Skeletal muscle tissue (tissue), 4 donors: ENCODE measurements around the gene AGPAT2. TPM values are rescaled to one million over a fixed set of nuclear protein-coding genes. Genes with fewer than 3 reads are reported as not detected.

Experiments
- H3K27ac ChIP-seq: one replicate; pipeline ENCODE4 v1.7.0; 2013; ENCODE audit warnings: mild to moderate bottlenecking, low read depth, low read length, inconsistent platforms
- H3K27me3 ChIP-seq, 3 donors: one replicate each; pipeline ENCODE4 v1.7.0; 2013; ENCODE audit warnings: low read length in 3 of 3; ENCODE audit not compliant: control insufficient read depth in 3 of 3, insufficient read depth in 3 of 3
- H3K36me3 ChIP-seq, 3 donors: one replicate each; pipeline ENCODE4 v1.7.0; 2013; ENCODE audit warnings: low read length in 3 of 3; ENCODE audit not compliant: control insufficient read depth in 3 of 3, insufficient read depth in 3 of 3
- H3K4me1 ChIP-seq, 3 donors: one replicate each; pipeline ENCODE4 v1.7.0; 2013; ENCODE audit warnings: low read length in 3 of 3, mild to moderate bottlenecking in 3 of 3; ENCODE audit not compliant: control insufficient read depth in 3 of 3, insufficient read depth in 3 of 3
- H3K4me3 ChIP-seq, 3 donors: one replicate each; pipeline ENCODE4 v1.7.0; 2013; ENCODE audit warnings: low read length in 3 of 3
- H3K9ac ChIP-seq, 3 donors: one replicate each; pipeline ENCODE4 v1.7.0; 2013; ENCODE audit warnings: low read length in 3 of 3, mild to moderate bottlenecking in 3 of 3, moderate library complexity in 2 of 3, low read depth in 1 of 3
- H3K9me3 ChIP-seq, 3 donors: one replicate each; pipeline ENCODE4 v1.7.0; 2013; ENCODE audit warnings: low read length in 3 of 3; ENCODE audit not compliant: control insufficient read depth in 3 of 3
- total RNA-seq: library from RNA; depleted of rRNA; stranded (reverse); fragments of >200 nt; gene quantifications from one replicate; pipeline ENCODE4 v1.2.3, GENCODE V29; 2014
- donor health status: Osteomylitis.

The AGPAT2 gene
- total RNA-seq, 1 donor from 2014 or later, result 27.1 TPM

DNA sequence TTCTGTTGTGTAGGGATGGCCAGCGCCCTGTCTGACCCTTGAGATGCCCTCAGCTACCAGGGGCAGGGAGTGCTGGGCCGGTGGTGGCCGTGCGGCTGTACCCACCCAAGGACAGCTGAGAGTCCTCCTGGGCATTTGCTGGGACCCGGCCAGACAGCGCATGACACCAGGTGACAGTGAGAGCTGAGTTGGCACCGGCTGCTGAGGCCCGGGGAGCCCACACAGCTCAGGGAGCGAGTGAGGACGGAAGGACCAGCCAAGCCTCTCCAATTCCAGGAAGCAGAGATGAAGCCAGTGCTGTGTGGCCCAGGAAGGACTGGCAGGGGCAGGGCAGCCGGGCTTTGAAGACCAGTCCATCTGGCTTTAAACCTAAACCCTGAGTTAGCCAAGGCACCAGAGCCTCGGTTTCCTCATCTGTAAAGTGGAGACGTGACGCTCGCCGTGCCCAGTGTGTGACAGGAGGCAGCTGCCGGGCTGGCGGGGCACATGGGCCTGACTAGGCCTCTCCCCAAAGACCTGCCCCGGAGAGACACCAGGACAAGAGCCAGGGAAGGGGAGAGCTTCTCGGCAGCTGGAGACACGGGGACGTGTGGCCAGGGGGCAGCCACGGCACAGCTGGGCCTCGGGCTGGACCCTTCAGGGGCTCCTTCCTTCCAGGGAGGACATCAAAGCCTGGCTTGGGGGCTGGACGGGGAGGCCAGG, 3.0 kb upstream of the AGPAT2 start:
- peaks cover 35 to 54% (median 52%) of the 10 kb centered on the region in 3 donors for H3K4me1 ChIP-seq

DNA sequence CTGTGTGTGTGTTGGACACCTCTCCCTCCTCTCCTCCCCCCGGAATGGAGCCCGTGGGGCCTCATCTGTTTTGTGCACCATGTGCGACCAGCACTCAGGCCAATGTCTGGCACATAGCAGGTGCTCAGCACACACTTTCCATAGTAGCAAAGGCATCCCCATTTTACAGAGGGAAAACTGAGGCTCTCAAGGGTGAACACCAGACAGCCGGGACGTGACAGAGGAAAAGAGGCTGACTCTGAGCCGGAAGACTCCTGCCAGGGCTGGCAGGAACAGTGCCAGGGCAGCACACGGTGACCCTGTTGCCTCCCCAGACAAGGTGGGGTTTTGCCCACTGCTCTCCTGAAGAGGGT, 1.8 kb upstream of the AGPAT2 start:
- H3K4me1 ChIP-seq, result peaks cover 38 to 59% (median 53%) of the 10 kb centered on the region in 3 donors
- H3K9ac ChIP-seq, result peak overlapping the region in 1 of 3 donors; percentile 45
- H3K36me3 ChIP-seq, result no peaks in the 10 kb centered on the region
- H3K27ac ChIP-seq, result peak overlapping the region; percentile 94
- no peaks in the 10 kb centered on the region for H3K9me3 ChIP-seq
- no peak overlapping the region for H3K4me3 ChIP-seq
- no peaks in the 10 kb centered on the region for H3K27me3 ChIP-seq

More for the DNA sequence above, 3.0 kb upstream of the AGPAT2 start:
- H3K9me3 ChIP-seq, result no peaks in the 10 kb centered on the region
- H3K27me3 ChIP-seq, result no peaks in the 10 kb centered on the region
- peak overlapping the region; percentile 94 for H3K27ac ChIP-seq
- peak overlapping the region in 2 of 3 donors; percentile 22 to 39 for H3K4me3 ChIP-seq
- H3K9ac ChIP-seq, result peak overlapping the region; percentile 57 to 82 (median 66)
- no peaks in the 10 kb centered on the region for H3K36me3 ChIP-seq

DNA sequence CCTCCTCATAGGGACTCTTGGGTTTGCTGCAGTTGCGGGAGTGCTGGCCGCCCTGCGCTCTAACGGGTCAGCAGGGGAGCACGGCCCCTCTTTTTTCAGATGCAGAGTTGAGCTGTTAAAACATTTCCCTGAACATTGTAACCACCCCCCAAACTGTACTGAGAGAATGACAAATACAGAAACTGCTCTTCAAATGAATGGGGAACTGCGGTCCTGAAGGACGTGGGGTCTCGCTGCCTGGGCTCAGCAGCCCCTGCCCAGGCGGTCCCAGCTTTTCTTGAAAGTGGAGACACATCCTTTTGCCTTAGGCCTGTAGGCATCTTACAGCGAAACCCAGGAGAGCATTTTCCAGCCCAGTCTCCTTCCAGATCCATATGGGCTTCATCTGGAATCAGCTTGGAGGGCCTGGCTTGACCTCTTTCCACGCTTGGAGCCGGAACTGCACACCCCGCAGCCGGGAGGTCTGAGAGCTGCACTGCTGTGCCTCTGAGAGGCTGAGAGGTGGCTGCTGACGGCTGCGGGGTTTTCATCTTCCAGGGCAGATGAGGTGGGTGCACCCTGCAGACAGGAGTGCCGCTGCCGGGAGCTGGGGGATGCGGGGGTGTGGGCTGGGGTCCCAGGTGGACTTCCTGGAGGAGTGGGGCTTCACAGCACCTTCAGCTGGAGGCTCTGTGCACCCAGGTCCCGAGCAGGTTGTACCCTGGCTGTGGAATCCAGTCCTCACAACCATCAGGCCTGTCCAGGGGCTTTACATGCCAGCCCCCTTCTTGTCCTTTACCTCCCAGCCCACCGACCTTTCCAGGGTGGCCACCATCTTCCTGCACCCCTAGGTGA, 1.2 kb upstream of the AGPAT2 start:
- H3K4me1 ChIP-seq, result peaks cover 36 to 58% (median 52%) of the 10 kb centered on the region in 3 donors
- H3K27ac ChIP-seq, result peak overlapping the region; percentile 94

DNA sequence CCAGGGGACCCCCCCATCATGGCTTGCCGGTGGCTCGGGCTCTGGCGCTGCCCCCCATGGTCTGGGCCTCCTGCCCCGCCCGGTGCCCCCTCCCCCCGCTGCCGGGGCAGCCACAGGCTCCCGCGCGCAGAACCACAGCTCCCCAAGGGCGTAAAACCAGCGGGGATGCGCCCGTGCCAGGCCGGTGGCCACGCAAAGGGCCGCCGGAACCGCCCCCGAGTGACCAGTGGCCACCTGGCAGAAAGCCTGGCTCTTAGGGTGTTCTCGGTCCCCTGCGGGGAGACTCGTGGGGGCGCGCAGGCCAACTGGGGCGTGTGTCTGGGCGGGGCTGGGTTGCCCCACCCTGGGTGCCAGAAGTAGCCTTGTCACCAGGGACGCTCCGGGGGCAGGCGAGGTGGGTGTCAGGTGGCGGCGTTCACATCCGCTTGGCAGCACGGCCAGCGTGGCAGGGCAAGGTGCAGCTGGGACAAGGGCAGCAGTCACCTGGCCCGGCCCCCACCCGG, 515 bp upstream of the AGPAT2 start:
- peaks cover 35 to 63% (median 55%) of the 10 kb centered on the region in 3 donors for H3K4me1 ChIP-seq
- no peaks in the 10 kb centered on the region for H3K9me3 ChIP-seq
- no peaks in the 10 kb centered on the region for H3K36me3 ChIP-seq
- H3K27me3 ChIP-seq, result no peaks in the 10 kb centered on the region
- peak overlapping the region in 2 of 3 donors; percentile 6 to 36 for H3K4me3 ChIP-seq
- H3K27ac ChIP-seq, result peak overlapping the region; percentile 91
- peak overlapping the region in 2 of 3 donors; percentile 59 to 79 for H3K9ac ChIP-seq

More for the DNA sequence above, 1.2 kb upstream of the AGPAT2 start:
- H3K9me3 ChIP-seq, result no peaks in the 10 kb centered on the region
- no peak overlapping the region for H3K4me3 ChIP-seq
- H3K27me3 ChIP-seq, result no peaks in the 10 kb centered on the region
- H3K9ac ChIP-seq, result peak overlapping the region in 1 of 3 donors; percentile 79
- no peaks in the 10 kb centered on the region for H3K36me3 ChIP-seq

DNA sequence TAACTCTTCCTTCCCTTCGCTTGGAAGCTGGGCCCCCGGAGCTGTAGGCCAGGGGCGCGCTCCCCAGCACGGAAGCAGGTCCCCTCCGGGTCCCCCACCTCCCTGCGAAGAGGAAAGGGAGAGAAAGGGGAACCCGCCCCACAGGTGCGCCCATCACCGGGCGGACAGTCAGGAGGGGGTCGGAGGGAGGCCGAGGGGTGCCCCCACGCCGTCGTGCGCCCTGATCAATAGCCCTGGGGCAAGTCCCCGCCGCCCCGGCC, 793 bp downstream of the AGPAT2 start:
- H3K9me3 ChIP-seq, result no peaks in the 10 kb centered on the region
- no peaks in the 10 kb centered on the region for H3K36me3 ChIP-seq
- H3K4me3 ChIP-seq, result peak overlapping the region; percentile 62 to 81 (median 74)
- no peaks in the 10 kb centered on the region for H3K27me3 ChIP-seq
- H3K9ac ChIP-seq, result peak overlapping the region; percentile 72 to 89 (median 80)
- H3K27ac ChIP-seq, result peak overlapping the region; percentile 91
- H3K4me1 ChIP-seq, result peaks cover 34 to 64% (median 53%) of the 10 kb centered on the region in 3 donors

DNA sequence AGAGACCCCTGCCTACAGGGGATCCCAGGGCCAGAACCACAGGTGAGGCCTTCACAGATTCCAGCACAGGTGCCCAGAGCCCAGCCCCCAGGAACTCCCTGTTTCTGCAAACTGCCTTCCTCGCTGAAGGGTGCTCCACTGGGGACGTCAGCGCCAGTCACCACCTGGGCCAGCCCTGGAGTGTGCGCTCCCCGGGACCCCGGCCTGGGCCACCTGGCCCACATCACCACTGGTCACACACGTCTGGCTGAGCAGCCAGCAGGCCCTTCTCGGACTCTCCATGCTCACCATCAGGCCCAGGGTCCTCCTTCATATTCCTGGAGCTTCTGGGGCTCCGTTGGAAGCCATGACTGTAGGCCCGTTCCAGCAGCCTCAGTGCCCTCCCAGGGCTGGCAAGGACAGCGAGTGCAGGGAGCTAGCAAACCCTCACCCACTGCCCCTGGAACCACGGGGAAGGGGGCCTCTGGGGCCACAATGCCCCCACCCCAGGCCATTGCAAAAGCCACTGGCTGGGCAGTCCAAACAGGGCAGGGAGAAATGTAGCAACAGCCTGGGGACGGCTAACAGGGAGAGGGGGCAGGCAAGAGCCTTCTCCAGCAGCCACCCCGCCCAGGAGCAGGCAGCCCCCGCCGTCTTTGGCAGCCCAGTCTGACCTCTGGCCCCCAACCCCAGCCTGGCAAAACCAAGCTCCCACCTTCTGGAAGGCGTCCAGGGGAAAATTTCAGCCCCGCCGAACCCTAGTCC, 1.3 kb downstream of the AGPAT2 start:
- Histone ChIP-seq H3K27me3 (no peaks in the 10 kb centered on the region), H3K9me3 (no peaks in the 10 kb centered on the region), H3K4me1 (peaks cover 29 to 59% (median 48%) of the 10 kb centered on the region in 3 donors), H3K36me3 (no peaks in the 10 kb centered on the region), H3K4me3 (peak overlapping the region; percentile 62 to 81 (median 74)), H3K9ac (peak overlapping the region; percentile 72 to 89 (median 80)), H3K27ac (peak overlapping the region; percentile 91)

DNA sequence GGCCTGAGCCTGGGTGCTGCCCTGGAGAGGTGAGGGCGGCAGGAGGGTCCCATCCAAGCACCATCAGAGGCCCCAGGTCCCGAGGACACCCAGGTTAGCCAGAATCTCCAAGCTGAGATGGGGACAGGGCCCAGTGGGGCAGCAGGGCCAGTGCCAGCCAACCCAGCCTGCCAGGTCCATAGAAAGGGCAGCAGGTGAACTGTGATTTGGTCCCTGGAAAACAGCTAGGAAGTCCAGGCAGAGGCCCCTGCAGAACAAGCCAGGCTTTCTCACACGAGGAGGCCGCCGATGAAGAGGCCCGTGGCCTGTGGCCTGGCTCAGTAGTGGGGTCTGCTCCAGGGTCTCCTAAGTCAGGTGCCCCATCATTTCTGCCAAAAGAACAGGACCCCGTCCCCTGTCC, 2.0 kb downstream of the AGPAT2 start:
- Histone ChIP-seq H3K4me1 (peaks cover 23 to 51% (median 40%) of the 10 kb centered on the region in 3 donors), H3K27me3 (no peaks in the 10 kb centered on the region), H3K4me3 (no peak overlapping the region), H3K27ac (no peak overlapping the region), H3K9me3 (no peaks in the 10 kb centered on the region), H3K36me3 (no peaks in the 10 kb centered on the region), H3K9ac (peak overlapping the region in 1 of 3 donors; percentile 89)

DNA sequence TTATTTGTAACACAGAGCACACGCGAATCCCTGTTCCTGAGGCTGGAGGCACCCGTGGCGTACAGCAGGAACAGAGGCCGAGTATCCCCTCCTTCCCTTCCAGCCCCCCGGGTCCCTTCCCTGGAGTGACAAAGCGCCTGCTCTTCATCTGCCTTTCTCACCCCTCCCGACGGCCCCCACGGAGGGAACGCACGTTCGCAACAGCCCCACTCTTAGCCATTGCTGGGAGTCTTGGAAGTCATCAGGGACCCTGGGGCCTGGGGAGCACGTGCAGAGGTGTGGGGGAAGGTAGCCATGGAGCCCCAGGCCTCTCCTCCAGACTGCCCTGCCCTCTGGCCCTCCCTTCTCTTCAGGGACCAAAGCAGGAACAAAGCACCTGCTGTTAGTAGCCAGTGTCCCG, 2.5 kb downstream of the AGPAT2 start:
- Histone ChIP-seq H3K9ac (peak overlapping the region in 1 of 3 donors; percentile 33), H3K36me3 (no peaks in the 10 kb centered on the region), H3K27me3 (no peaks in the 10 kb centered on the region), H3K4me1 (peaks cover 22 to 50% (median 39%) of the 10 kb centered on the region in 3 donors), H3K9me3 (no peaks in the 10 kb centered on the region), H3K4me3 (no peak overlapping the region), H3K27ac (no peak overlapping the region)

DNA sequence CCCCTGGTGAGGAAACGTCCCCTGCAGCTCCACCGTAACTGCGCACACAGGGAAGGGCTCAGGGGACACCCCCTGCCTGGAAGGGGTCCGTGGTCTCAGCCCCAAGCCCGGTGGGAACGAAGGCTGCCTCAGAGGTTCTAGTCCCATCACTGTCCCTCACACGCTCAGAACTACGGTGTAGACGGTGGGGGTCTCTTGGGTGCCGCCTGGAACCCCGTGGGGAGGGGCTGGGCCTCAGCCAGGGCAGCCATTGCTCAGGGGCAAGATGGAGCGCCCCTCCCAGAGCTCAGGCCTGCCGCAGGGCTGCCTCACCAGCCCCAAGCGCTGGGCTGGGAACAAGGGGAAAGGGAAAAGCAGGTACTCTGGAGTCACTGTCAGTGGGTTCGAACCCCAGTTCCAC, 2.9 kb downstream of the AGPAT2 start:
- no peak overlapping the region for H3K4me3 ChIP-seq
- H3K9ac ChIP-seq, result peak overlapping the region in 1 of 3 donors; percentile 50
- H3K4me1 ChIP-seq, result peaks cover 26 to 51% (median 43%) of the 10 kb centered on the region in 3 donors
- H3K27me3 ChIP-seq, result no peaks in the 10 kb centered on the region
- no peaks in the 10 kb centered on the region for H3K9me3 ChIP-seq
- H3K36me3 ChIP-seq, result no peaks in the 10 kb centered on the region
- H3K27ac ChIP-seq, result no peak overlapping the region
